ENCODE measurements around the gene RAB40AL.

- TF ChIP-seq IRF3 (IDR thresholded peaks at IDR 0.05) (no peak), CTCF (IDR thresholded peaks at IDR 0.05 in 2 of 3, conservative IDR thresholded peaks at IDR 0.05 in 1 of 3; ENCODE audit: control insufficient read depth in 2 of 3, extremely low read depth in 1 of 3, insufficient read depth in 1 of 3, low read depth in 3 of 3, low read length in 3 of 3) (no peak), NR2C1 (IDR thresholded peaks at IDR 0.05) (no peak), SIX5 (IDR thresholded peaks at IDR 0.05; ENCODE audit: low read depth, low read length, severe bottlenecking) (no peak), EP300 (IDR thresholded peaks at IDR 0.05; ENCODE audit: borderline replicate concordance in 1 of 2, control insufficient read depth in 1 of 2, low read depth in 2 of 2, low read length in 2 of 2) (no peak), CHD1 (IDR thresholded peaks at IDR 0.05; ENCODE audit: low read depth, low read length) (no peak), MLLT1 (IDR thresholded peaks at IDR 0.05) (no peak), SP1 (IDR thresholded peaks at IDR 0.05; ENCODE audit: low read depth, low read length) (no peak), SPI1 (IDR thresholded peaks at IDR 0.05; ENCODE audit: borderline replicate concordance, insufficient read depth, low read depth, low read length) (no peak), BCL11A (IDR thresholded peaks at IDR 0.05; ENCODE audit: low read depth, low read length) (no peak), POLR2A (IDR thresholded peaks at IDR 0.05; ENCODE audit: low read depth, low read length) (no peak), MEF2B (IDR thresholded peaks at IDR 0.05; ENCODE audit: partially characterized antibody, poor library complexity, severe bottlenecking) (no peak)
These were observed 29.6 kb downstream of the RAB40AL start for GRCh38 chrX:102966701-102967100.
